ENCODE data around the gene SEMA4D. TPM values are rescaled to one million over a fixed set of nuclear protein-coding genes. Genes with fewer than 3 reads are reported as not detected.

The SEMA4D gene
- total and polyA plus RNA-seq, 9 of the 15 experiments (the other 6 are each of a cell fraction or from before 2014, with no cell fraction given): 0.38 to 5.1 (median 1.8) TPM

GRCh38 chr9:89461265-89461664 is 36.6 kb downstream of the SEMA4D start:
- no peak overlapping the region for H3K27ac ChIP-seq (ENCODE audit: extremely low read depth, low read depth, low read length)
- DNase-seq (ENCODE audit: extremely low read depth in 1 of 4, low spot score in 3 of 4) (no peak), ATAC-seq (no peak), FAIRE-seq (no peak)
- H2AFZ ChIP-seq (ENCODE audit: low read depth, low read length): no peak overlapping the region
- no peaks in the 10 kb centered on the region for H3K4me1 ChIP-seq (replicated peaks in 1 of 2; ENCODE audit: control insufficient read depth in 2 of 2, insufficient read depth in 2 of 2, low read length in 2 of 2)
- H3K36me3 ChIP-seq (ENCODE audit: control insufficient read depth, insufficient read depth, low read length): no peaks in the 10 kb centered on the region
- no peaks in the 10 kb centered on the region for H3K79me2 ChIP-seq (ENCODE audit: control insufficient read depth, insufficient read depth, low read length)
- no TSS peak for BruUV-seq (replicated peaks)
- peaks cover 0 to 30% of the 10 kb centered on the region in 2 experiments; a peak in 3 of 5 replicates for H3K27me3 ChIP-seq (ENCODE audit: control insufficient read depth in 2 of 2, insufficient read depth in 2 of 2, low read length in 2 of 2)
- H3K4me3 ChIP-seq: no peak overlapping the region
- 0% methylated on average over 6 of the region's 8 CpGs for WGBS (ENCODE audit: insufficient coverage, low coverage, missing lambda C conversion rate)
- H4K20me1 ChIP-seq (replicated peaks; ENCODE audit: control insufficient read depth, insufficient read depth, low read length): no peaks in the 10 kb centered on the region
- CTCF ChIA-PET (ENCODE audit: low intra/inter-chr PET ratio): no interaction called here
- H3K9me3 ChIP-seq (replicated peaks; ENCODE audit: control insufficient read depth, insufficient read depth, low read depth, low read length): no peaks in the 10 kb centered on the region
- H3K9me1 ChIP-seq (ENCODE audit: control insufficient read depth, insufficient read depth, low read length): no peaks in the 10 kb centered on the region
- intact Hi-C loops (cut with micrococcal nuclease) (no loop called here), in situ Hi-C loops (cut with MboI) (no loop called here)
- POLR2A ChIA-PET: no interaction called here
- no peak overlapping the region for H3K9ac ChIP-seq (ENCODE audit: insufficient read depth in 1 of 2, low read depth in 2 of 2, low read length in 2 of 2)
- H3K4me2 ChIP-seq (ENCODE audit: insufficient read depth, low read length): no peak overlapping the region
- TF ChIP-seq SIX5 (IDR thresholded peaks at IDR 0.05; ENCODE audit: borderline replicate concordance in 1 of 2, insufficient read depth in 1 of 2, low read depth in 1 of 2, low read length in 2 of 2): no peak
- TF ChIP-seq STAT5A (IDR thresholded peaks at IDR 0.05; ENCODE audit: borderline replicate concordance, low read length): no peak
- TF ChIP-seq NFRKB (IDR thresholded peaks at IDR 0.05; ENCODE audit: low read depth): no peak
- no peak for TF ChIP-seq POLR3G (IDR thresholded peaks at IDR 0.05; ENCODE audit: extremely low read depth, insufficient read length, insufficient replicate concordance)
- no peak for TF ChIP-seq ZNF592 (IDR thresholded peaks at IDR 0.05)
- TF ChIP-seq BDP1 (IDR thresholded peaks at IDR 0.05; ENCODE audit: insufficient read depth, insufficient read length): no peak
- TF ChIP-seq PRPF4 (IDR thresholded peaks at IDR 0.05; ENCODE audit: insufficient read depth, low read depth, low read length, poor library complexity, severe bottlenecking): no peak
- TF ChIP-seq HMBOX1 (IDR thresholded peaks at IDR 0.05): no peak
- no peak for TF ChIP-seq ZC3H8 (IDR thresholded peaks at IDR 0.05)
- no peak for TF ChIP-seq XRCC4 (IDR thresholded peaks at IDR 0.05; ENCODE audit: extremely low read depth, insufficient read depth, insufficient read length)
- no peak for TF ChIP-seq ZNF143 (CRISPR knock-in tag; IDR thresholded peaks at IDR 0.05)
- no peak for TF ChIP-seq NCOA4 (IDR thresholded peaks at IDR 0.05; ENCODE audit: partially characterized antibody)
- no peak for TF ChIP-seq NCOA6 (IDR thresholded peaks at IDR 0.05)
- no peak for TF ChIP-seq PRDM10 (IDR thresholded peaks at IDR 0.05; ENCODE audit: partially characterized antibody)

All from K562 (cell line).